DOHH2 (cell line): ENCODE results near the gene ARHGAP1.

Source experiments
- H3F3A ChIP-seq: fragments of 200-600 bp; sonication (generic), shearing (Covaris generic); 2 replicates; pipeline ENCODE4 v1.6.0; 2016; ENCODE audit warnings: antibody characterized with exemption, mild to moderate bottlenecking; ENCODE audit not compliant: control insufficient read depth, insufficient read depth
- H3K27ac ChIP-seq: fragments of 200-600 bp; sonication (generic); 2 replicates; pipeline ENCODE4 v1.5.1; 2014; ENCODE audit warnings: low read depth, mild to moderate bottlenecking, low read length, moderate library complexity
- H3K27me3 ChIP-seq: fragments of 200-600 bp; sonication (generic); 2 replicates; pipeline ENCODE4 v1.6.1; 2014; ENCODE audit warnings: mild to moderate bottlenecking, low read length, mixed read lengths; ENCODE audit not compliant: control insufficient read depth
- H3K36me3 ChIP-seq: fragments of 200-600 bp; sonication (generic); 2 replicates; pipeline ENCODE4 v1.6.1; 2014; ENCODE audit warnings: mild to moderate bottlenecking, low read length, moderate library complexity, mixed read lengths; ENCODE audit not compliant: control insufficient read depth
- H3K4me1 ChIP-seq: fragments of 200-600 bp; sonication (generic); 2 replicates; pipeline ENCODE4 v1.6.1; 2014; ENCODE audit warnings: mild to moderate bottlenecking, low read length, mixed read lengths; ENCODE audit not compliant: control insufficient read depth
- H3K4me2 ChIP-seq: fragments of 200-600 bp; sonication (generic); 2 replicates; pipeline ENCODE4 v1.6.0; 2014; ENCODE audit warnings: mild to moderate bottlenecking, low read length, moderate library complexity
- H3K4me3 ChIP-seq: fragments of 200-600 bp; sonication (generic); 2 replicates; pipeline ENCODE4 v1.5.1; 2014; ENCODE audit warnings: mild to moderate bottlenecking, low read length, mixed read lengths
- H3K79me2 ChIP-seq: fragments of 200-600 bp; sonication (generic); 2 replicates; pipeline ENCODE4 v1.6.1; 2014; ENCODE audit warnings: mild to moderate bottlenecking, low read length, mixed read lengths; ENCODE audit not compliant: control insufficient read depth
- H3K9me2 ChIP-seq: fragments of 200-600 bp; sonication (generic); replicated peaks from 2 replicates; pipeline ENCODE4 v1.6.1; 2014; ENCODE audit warnings: mild to moderate bottlenecking, low read length, mixed read lengths; ENCODE audit not compliant: control insufficient read depth
- H3K9me3 ChIP-seq: fragments of 200-600 bp; sonication (generic); 2 replicates; pipeline ENCODE4 v1.6.1; 2014; ENCODE audit warnings: antibody characterized with exemption, low read length, mixed read lengths; ENCODE audit not compliant: control insufficient read depth, insufficient read depth
- H4K20me1 ChIP-seq: fragments of 200-600 bp; sonication (generic); 2 replicates; pipeline ENCODE4 v1.6.0; 2014; ENCODE audit warnings: low read depth, mild to moderate bottlenecking, antibody characterized with exemption, low read length, moderate library complexity; ENCODE audit not compliant: control insufficient read depth, insufficient read depth
- CTCF ChIP-seq: fragments of 200-600 bp; sonication (generic); IDR thresholded peaks from one replicate; pipeline ENCODE4 v1.5.1; 2014; ENCODE audit warnings: antibody characterized with exemption, mild to moderate bottlenecking, low read depth, low read length; ENCODE audit not compliant: poor library complexity, severe bottlenecking
- EZH2phosphoT487 ChIP-seq: fragments of 200-600 bp; sonication (generic); IDR thresholded peaks from 2 replicates; pipeline ENCODE4 v1.6.1; 2017; ENCODE audit warnings: borderline replicate concordance, mild to moderate bottlenecking, antibody characterized with exemption, low read length, moderate library complexity, mixed read lengths

Gene ARHGAP1

GRCh38 chr11:46741600-46742484 is 41.4 kb upstream of the ARHGAP1 start:
- no peaks in the 10 kb centered on the region for H3K9me3 ChIP-seq

GRCh38 chr11:46738887-46739286 is 38.5 kb upstream of the ARHGAP1 start:
- H3K79me2 ChIP-seq = no peaks in the 10 kb centered on the region
- no peaks in the 10 kb centered on the region for H3K4me1 ChIP-seq
- no peaks in the 10 kb centered on the region for H3F3A ChIP-seq
- no peaks in the 10 kb centered on the region for H3K9me3 ChIP-seq
- H4K20me1 ChIP-seq = no peaks in the 10 kb centered on the region
- H3K27ac ChIP-seq = no peak overlapping the region
- peaks cover 28% of the 10 kb centered on the region for H3K36me3 ChIP-seq
- H3K4me2 ChIP-seq = no peak overlapping the region
- no peaks in the 10 kb centered on the region for H3K9me2 ChIP-seq
- H3K4me3 ChIP-seq = no peak overlapping the region
- TF ChIP-seq EZH2phosphoT487 = no peak
- no peak for TF ChIP-seq CTCF
- no peaks in the 10 kb centered on the region for H3K27me3 ChIP-seq

More at GRCh38 chr11:46741600-46742484, 41.4 kb upstream of the ARHGAP1 start:
- no peaks in the 10 kb centered on the region for H3K79me2 ChIP-seq
- H3K9me2 ChIP-seq = no peaks in the 10 kb centered on the region
- no peak overlapping the region for H3K4me2 ChIP-seq
- H4K20me1 ChIP-seq = no peaks in the 10 kb centered on the region
- H3F3A ChIP-seq = no peaks in the 10 kb centered on the region
- H3K4me1 ChIP-seq = no peaks in the 10 kb centered on the region
- TF ChIP-seq CTCF (no peak), EZH2phosphoT487 (no peak)
- peaks cover 58% of the 10 kb centered on the region for H3K36me3 ChIP-seq
- no peak overlapping the region for H3K27ac ChIP-seq
- no peak overlapping the region for H3K4me3 ChIP-seq
- no peaks in the 10 kb centered on the region for H3K27me3 ChIP-seq

GRCh38 chr11:46737699-46738098 is 37.3 kb upstream of the ARHGAP1 start:
- Histone ChIP-seq H3K9me2 (no peaks in the 10 kb centered on the region), H3K36me3 (peaks cover 17% of the 10 kb centered on the region), H3K4me2 (no peak overlapping the region), H3K4me3 (no peak overlapping the region), H3K4me1 (no peaks in the 10 kb centered on the region), H3K9me3 (no peaks in the 10 kb centered on the region), H3F3A (no peaks in the 10 kb centered on the region), H3K27me3 (no peaks in the 10 kb centered on the region), H3K27ac (no peak overlapping the region), H3K79me2 (no peaks in the 10 kb centered on the region), H4K20me1 (no peaks in the 10 kb centered on the region)
- no peak for TF ChIP-seq EZH2phosphoT487
- TF ChIP-seq CTCF = no peak
